ENCODE measurements around the gene RABGGTA. TPM values are rescaled to one million over a fixed set of nuclear protein-coding genes. Genes with fewer than 3 reads are reported as not detected.

Gene RABGGTA
- total and polyA plus RNA-seq, 2 experiments from 2014 or later: 17.6 to 20.7 TPM

DNA sequence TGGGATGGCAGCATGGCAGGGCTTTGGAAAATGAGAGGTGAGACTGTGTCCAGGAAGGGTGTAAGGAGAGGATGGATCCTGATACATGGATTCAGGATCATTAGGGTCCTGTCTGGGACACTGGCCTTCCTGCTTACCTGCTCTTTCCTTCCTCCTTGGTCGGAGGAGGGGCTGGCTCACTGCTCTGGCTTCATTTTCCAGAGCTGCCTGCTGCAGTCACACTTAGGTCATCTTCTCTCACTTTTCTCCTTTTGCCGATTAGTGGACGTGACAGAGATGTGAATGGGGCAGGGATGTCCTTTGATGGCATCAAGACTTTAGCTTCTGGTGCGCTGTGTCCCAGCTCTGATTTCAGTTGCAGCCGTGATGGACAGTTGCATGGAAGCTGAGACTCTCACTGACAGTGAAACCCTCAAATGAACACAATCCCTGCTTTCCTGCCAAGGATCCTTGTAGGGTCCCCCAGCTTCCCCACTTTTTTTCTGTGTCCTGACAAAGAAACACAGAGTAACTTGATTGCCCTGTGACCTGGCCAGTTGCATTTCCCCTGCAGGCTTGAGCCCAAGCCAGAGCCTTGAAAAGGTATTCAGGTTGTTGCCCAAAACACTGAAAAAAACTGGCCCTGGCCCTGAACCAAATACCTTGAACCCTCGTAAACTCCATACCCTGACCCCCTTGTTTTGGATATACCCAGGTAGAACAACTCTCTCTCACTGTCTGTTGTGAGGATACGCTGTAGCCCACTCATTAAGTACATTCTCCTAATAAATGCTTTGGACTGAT lies 37.1 kb upstream of the RABGGTA start:
- Mint-ChIP-seq H3K9me3 (no peaks in the 10 kb centered on the region), H3K36me3 (ENCODE audit: low read depth) (peaks cover 57% of the 10 kb centered on the region), H3K27ac (no peak overlapping the region), H3K4me1 (peaks cover 15% of the 10 kb centered on the region), H3K4me3 (no peak overlapping the region), H3K27me3 (ENCODE audit: insufficient read depth, low read depth, poor library complexity) (peaks cover 20% of the 10 kb centered on the region)
- no peaks in the 10 kb centered on the region for H3K9me2 ChIP-seq (ENCODE audit: insufficient read depth)
- H4K20me1 ChIP-seq (replicated peaks; ENCODE audit: insufficient read depth): peaks cover 1% of the 10 kb centered on the region
- H3F3A ChIP-seq (replicated peaks; ENCODE audit: low read depth): no peaks in the 10 kb centered on the region
- DNase-seq (ENCODE audit: low spot score): no peak
- no peaks in the 10 kb centered on the region for H3K79me2 ChIP-seq (replicated peaks; ENCODE audit: insufficient read depth)
- no peak overlapping the region for H3K27ac ChIP-seq (ENCODE audit: low read depth)
- H3K36me3 ChIP-seq (ENCODE audit: insufficient read depth): peaks cover 11% of the 10 kb centered on the region; the same call in 1 of the 2 replicates
- H3K4me1 ChIP-seq (ENCODE audit: insufficient read depth): peaks cover 4% of the 10 kb centered on the region; the same call in 1 of the 2 replicates
- H3K4me2 ChIP-seq: no peak overlapping the region
- TF ChIP-seq ZNF114 (CRISPR knock-in tag; IDR thresholded peaks at IDR 0.05) (no peak), STAT1 (IDR thresholded peaks at IDR 0.05; ENCODE audit: unreplicated experiment) (no peak)
- TF ChIP-seq, protein P1, sequence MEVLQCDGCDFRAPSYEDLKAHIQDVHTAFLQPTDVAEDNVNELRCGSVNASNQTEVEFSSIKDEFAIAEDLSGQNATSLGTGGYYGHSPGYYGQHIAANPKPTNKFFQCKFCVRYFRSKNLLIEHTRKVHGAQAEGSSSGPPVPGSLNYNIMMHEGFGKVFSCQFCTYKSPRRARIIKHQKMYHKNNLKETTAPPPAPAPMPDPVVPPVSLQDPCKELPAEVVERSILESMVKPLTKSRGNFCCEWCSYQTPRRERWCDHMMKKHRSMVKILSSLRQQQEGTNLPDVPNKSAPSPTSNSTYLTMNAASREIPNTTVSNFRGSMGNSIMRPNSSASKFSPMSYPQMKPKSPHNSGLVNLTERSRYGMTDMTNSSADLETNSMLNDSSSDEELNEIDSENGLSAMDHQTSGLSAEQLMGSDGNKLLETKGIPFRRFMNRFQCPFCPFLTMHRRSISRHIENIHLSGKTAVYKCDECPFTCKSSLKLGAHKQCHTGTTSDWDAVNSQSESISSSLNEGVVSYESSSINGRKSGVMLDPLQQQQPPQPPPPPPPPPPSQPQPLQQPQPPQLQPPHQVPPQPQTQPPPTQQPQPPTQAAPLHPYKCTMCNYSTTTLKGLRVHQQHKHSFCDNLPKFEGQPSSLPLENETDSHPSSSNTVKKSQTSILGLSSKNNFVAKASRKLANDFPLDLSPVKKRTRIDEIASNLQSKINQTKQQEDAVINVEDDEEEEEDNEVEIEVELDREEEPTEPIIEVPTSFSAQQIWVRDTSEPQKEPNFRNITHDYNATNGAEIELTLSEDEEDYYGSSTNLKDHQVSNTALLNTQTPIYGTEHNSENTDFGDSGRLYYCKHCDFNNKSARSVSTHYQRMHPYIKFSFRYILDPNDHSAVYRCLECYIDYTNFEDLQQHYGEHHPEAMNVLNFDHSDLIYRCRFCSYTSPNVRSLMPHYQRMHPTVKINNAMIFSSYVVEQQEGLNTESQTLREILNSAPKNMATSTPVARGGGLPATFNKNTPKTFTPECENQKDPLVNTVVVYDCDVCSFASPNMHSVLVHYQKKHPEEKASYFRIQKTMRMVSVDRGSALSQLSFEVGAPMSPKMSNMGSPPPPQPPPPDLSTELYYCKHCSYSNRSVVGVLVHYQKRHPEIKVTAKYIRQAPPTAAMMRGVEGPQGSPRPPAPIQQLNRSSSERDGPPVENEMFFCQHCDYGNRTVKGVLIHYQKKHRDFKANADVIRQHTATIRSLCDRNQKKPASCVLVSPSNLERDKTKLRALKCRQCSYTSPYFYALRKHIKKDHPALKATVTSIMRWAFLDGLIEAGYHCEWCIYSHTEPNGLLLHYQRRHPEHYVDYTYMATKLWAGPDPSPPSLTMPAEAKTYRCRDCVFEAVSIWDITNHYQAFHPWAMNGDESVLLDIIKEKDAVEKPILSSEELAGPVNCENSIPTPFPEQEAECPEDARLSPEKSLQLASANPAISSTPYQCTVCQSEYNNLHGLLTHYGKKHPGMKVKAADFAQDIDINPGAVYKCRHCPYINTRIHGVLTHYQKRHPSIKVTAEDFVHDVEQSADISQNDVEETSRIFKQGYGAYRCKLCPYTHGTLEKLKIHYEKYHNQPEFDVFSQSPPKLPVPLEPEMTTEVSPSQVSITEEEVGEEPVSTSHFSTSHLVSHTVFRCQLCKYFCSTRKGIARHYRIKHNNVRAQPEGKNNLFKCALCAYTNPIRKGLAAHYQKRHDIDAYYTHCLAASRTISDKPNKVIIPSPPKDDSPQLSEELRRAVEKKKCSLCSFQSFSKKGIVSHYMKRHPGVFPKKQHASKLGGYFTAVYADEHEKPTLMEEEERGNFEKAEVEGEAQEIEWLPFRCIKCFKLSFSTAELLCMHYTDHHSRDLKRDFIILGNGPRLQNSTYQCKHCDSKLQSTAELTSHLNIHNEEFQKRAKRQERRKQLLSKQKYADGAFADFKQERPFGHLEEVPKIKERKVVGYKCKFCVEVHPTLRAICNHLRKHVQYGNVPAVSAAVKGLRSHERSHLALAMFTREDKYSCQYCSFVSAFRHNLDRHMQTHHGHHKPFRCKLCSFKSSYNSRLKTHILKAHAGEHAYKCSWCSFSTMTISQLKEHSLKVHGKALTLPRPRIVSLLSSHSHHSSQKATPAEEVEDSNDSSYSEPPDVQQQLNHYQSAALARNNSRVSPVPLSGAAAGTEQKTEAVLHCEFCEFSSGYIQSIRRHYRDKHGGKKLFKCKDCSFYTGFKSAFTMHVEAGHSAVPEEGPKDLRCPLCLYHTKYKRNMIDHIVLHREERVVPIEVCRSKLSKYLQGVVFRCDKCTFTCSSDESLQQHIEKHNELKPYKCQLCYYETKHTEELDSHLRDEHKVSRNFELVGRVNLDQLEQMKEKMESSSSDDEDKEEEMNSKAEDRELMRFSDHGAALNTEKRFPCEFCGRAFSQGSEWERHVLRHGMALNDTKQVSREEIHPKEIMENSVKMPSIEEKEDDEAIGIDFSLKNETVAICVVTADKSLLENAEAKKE (CRISPR knock-in tag; IDR thresholded peaks at IDR 0.05): no peak
- no peak for ATAC-seq
- no peak overlapping the region for H2AFZ ChIP-seq
- 0 out of 2 replicates have a peak, but pooled peaks cover 9% of the 10 kb centered on the region for H3K27me3 ChIP-seq (ENCODE audit: insufficient read depth)
- no peak overlapping the region for H3K4me3 ChIP-seq

Data from GM23338 (cell line).